ENCODE results near the gene HMCN1.

HMCN1 gene

GRCh38 chr1:186188004-186188539 lies 453.9 kb downstream of the HMCN1 start:
- no peak for TF ChIP-seq CTCF (IDR thresholded peaks at IDR 0.05)

DNA sequence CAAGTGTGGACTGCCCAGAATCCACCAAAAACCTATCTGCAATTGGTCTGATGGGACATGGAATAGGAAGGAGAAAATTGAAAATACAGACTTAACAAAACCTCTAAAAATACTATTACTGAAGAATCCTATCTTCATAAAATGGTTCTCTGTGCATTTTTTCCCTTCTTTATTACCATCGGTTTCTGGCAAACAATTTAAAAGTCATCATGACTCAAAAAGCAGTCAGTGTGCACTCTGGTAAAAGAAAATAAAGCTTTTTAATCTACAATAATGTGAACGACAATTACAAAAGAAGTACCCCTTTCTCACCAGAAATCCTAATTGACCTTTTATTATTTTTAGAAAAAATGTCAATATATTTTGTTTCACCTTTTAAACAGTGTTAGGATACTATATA lies 454.5 kb downstream of the HMCN1 start:
- TF ChIP-seq CTCF (IDR thresholded peaks at IDR 0.05): no peak

- no peak for TF ChIP-seq CTCF (IDR thresholded peaks at IDR 0.05)
These were observed 455.0 kb downstream of the HMCN1 start for GRCh38 chr1:186189156-186189555.

- no peak for TF ChIP-seq CTCF (IDR thresholded peaks at IDR 0.05)
These were observed 457.3 kb downstream of the HMCN1 start for GRCh38 chr1:186191511-186191910.

DNA sequence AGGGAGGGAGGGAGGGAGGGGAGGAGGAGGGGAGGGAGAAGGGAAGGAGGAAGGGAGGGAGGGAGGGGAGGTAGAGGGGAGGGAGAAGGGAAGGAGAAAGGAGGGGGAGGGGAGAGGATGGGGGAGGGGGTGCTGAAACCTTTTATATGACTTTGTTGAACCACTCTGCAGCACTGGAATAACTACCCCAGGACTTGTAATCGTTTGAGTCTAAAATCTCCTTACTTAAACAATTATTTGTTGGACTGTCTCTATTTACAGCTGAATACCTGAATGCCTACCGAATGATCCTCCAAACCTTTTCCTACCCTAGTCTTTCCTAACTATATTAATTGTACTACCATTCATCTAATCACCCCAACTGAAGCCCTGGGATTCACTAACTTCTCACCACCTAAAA lies 459.0 kb downstream of the HMCN1 start:
- TF ChIP-seq CTCF (IDR thresholded peaks at IDR 0.05): no peak

- no peak for TF ChIP-seq CTCF (IDR thresholded peaks at IDR 0.05)
These were observed 460.0 kb downstream of the HMCN1 start for GRCh38 chr1:186194107-186194756.

DNA sequence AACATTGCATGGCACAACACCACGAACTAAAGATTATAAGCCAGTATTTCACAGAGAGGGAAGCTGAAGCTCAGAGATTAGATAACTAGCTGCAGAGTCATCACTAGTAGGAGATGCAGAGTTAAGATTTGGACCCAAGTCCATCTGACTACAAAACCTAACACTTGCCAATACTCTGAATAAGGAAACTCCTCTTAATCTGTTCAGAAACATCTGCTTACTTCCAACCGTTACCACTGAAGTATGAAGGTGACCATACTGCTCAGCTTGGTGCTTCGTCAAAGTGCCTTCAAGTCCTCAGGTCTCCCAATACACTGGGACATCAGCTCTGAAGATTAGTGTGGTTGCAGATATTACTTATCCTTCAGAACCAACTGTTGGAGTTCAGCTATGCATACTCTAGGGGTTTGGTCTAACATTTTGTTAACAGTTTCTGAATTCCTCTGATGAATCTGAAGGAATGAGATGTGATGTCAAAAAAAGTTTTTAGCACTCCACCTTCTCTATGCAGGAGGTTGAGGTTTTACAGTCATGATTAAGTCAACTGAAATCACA lies 461.3 kb downstream of the HMCN1 start:
- TF ChIP-seq CTCF (IDR thresholded peaks at IDR 0.05): no peak
